GM18870 (cell line): Measurements from ENCODE around the gene RHBDD2.
"Not testable (repeated sequence)": the region's sequence is repeated elsewhere in the genome, so short reads cannot be mapped to it uniquely, and the experiment has no call there.

Experiments
- ATAC-seq: cut with Tn5 transposase; IDR thresholded peaks from one replicate; pipeline ENCODE4 v1.9.1; 2021; ENCODE audit warnings: moderate library complexity; ENCODE audit not compliant: unreplicated experiment

RHBDD2 gene

GRCh38 chr7:75866114-75866488 is 12.7 kb upstream of the RHBDD2 start:
- ATAC-seq, result no peak

GRCh38 chr7:75866489-75867389 is 12.1 kb upstream of the RHBDD2 start:
- no peak for ATAC-seq

DNA sequence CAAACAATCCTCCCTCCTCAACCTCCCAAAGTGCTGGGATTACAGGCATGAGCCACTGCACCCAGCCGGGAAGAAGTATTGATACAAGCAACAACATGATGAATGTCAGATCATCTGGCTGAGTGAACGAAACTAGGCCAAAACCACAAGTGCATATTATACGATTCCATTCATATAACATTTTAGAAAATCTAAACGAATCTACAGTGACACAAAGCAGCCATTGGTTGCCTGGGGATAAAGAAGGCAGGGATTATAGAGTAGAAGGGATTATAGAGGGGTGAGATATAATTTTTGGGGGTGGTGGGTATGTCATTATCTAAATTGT is 11.5 kb upstream of the RHBDD2 start:
- ATAC-seq, result no peak

DNA sequence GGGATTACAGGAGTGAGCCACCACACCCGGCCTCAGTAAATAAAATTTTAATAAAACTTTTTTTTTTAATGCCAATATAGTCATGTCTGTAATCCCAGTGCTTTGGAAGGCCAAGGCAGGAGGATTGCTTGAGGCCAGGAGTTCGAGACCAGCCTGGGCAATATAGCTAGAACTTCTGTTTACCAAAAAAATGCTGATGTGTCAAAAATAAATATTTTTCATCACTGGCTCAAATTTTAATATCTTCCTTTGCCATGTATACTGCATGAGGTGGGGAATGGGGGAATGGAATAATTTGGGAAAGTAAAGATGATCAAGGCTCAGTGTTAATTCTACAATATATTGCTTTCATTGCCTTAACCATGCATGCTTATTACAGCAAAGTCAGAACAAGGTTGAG is 10.7 kb upstream of the RHBDD2 start:
- ATAC-seq, result no peak

- ATAC-seq, result no peak
These were observed 9.0 kb upstream of the RHBDD2 start for GRCh38 chr7:75869776-75870379.

DNA sequence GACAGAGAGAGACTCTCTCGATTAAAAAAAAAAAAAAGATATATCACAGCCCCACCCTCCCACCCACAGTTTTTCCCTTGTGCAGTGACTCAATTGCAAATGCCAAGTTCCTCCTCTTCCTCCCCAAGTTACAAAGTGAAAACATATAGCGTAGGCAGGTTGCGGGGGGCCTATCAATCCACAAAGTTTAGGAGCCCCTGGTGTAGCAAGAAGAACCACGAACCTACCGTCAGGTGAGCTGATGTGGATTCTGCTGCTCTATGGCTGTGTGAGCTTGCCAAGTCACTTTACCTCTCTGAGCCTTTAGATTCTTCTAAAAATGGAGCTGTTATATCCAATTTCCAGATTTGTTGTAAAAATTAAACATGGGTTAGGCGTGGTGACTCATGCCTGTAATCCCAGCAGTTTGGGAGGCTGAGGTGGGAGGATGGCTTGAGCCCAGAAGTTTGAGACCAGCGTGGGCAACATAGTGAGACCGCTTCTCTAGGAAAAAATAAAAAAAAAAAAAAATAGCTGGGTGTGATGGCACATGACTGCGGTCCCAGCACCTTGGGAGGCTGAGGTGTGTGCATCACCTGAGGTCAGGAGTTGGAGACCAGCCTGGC is 8.2 kb upstream of the RHBDD2 start:
- no peak for ATAC-seq

DNA sequence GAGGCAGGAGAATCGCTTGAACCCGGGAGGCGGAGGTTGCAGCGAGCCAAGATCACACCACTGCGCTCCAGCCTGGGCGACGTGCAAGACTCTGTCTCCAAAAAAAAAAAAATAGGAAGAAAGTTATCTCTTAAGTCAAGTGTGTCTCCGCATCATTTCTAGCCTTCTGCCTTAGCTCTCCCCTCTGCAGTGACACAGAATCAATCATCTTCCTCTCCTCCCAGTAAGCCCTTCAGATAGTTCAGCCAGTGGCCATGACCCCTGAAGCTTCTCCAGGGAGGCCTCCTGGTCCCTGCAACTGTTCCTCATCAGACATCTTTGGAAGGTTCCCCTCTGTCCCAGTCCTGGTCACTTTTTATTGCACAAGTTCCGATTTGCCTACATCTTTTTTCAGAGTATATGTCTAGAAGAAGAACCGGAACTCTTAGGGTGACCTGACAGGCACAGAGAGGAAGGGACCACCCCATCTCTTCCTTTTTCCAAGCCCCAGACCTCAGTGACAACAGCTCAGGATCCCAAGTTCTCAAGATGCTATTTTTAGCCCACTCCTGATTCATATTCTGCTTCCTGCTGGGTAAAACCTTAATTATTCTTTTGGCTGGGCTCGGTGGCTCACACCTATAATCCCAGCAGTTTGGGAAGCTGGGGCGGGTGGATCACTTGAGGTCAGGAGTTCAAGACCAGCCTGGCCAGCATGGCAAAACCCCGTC is 6.6 kb upstream of the RHBDD2 start:
- ATAC-seq, result no peak

- ATAC-seq, result not testable (repeated sequence)
These were observed 4.7 kb upstream of the RHBDD2 start for GRCh38 chr7:75874180-75874579.

- no peak for ATAC-seq
These were observed 3.4 kb upstream of the RHBDD2 start for GRCh38 chr7:75875113-75876080.

GRCh38 chr7:75876126-75876881 is 2.5 kb upstream of the RHBDD2 start:
- ATAC-seq, result no peak

DNA sequence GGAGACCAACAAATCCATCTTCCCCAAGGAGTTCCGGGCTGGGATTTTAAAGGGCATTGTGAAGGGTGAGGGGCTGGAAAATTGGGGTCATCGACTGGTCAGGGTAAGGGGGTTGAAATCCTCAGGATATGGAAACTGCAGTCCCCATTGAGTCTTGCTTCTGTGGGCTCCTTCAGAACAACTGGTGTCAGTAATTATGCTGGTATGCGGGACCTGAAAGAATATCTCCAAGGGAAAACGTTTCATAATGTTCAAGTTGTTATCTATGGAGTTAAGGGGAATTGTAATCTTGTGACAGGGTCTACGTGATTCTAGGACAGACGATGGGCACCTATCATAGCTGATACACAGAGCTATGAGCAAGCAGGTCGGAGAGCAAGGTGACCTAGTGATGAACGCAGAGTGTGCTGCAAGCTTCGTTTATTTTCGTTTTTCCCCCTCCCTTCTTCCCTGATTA is 494 bp upstream of the RHBDD2 start:
- ATAC-seq, result no peak

DNA sequence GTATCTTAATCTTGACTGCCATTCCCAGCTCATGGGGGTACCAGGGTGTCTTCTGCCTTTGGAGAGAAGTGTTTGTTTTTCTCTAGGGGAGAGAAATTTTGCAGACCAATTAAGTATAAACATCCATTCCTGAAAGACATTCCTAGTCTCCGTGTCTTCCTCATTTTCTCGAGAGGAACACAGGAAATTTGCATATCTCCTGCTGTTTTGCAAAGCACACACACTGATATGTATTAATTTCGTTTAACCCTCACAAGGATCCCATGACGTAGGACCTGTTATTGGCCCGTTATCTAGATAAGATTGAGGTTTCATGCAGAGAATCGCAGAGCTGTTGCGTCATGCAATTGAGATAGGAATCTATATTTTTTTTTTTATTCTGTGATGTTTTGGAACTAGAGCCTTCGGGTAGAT is 944 bp downstream of the RHBDD2 start:
- ATAC-seq, result no peak

GRCh38 chr7:75880242-75880641 is 1.4 kb downstream of the RHBDD2 start:
- no peak for ATAC-seq

DNA sequence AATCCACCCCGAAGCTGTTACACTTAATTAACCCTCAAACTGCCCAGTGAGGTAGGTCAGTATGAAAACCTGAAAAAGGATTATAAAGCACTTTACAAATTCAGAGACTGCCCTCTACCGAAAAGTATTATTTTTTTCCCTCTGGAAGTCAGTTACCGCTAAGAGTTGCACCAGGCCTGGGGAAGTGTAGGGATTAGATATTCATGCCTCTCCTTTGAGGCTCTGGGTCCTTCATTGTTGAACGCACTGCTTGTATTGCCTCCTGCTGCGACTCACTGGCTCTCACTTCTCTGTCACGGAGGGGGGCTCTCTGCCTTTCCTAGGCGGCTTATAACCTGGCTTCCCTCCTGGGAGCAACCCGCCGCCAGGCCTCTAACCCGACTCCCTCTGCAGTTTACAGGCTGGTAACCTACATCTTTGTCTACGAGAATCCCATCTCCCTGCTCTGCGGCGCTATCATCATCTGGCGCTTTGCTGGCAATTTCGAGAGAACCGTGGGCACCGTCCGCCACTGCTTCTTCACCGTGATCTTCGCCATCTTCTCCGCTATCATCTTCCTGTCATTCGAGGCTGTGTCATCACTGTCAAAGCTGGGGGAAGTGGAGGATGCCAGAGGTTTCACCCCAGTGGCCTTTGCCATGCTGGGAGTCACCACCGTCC is 2.7 kb downstream of the RHBDD2 start:
- ATAC-seq, result no peak

GRCh38 chr7:75883265-75883824 is 4.5 kb downstream of the RHBDD2 start:
- not testable (repeated sequence) for ATAC-seq

GRCh38 chr7:75884476-75884875 is 5.6 kb downstream of the RHBDD2 start:
- ATAC-seq, result no peak

DNA sequence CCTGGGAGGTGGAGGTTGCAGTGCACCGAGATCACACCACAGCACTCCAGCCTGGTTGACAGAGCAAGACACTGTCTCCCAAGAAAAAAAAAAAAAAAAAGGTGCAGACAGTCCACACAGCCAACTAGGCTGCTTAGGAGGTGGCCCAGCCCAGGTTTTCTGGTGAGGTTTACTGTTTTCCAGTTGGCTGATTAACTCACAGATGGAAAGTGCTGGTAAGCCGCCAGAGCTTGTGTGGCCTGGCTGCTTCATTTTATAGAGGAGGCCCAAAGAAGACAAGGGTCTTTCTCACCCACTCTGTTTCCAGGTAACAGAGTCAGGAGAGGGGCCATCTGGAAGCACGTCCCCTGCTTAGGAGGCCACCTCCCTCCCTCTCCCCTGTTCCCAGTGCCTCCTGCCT is 6.2 kb downstream of the RHBDD2 start:
- ATAC-seq, result no peak

DNA sequence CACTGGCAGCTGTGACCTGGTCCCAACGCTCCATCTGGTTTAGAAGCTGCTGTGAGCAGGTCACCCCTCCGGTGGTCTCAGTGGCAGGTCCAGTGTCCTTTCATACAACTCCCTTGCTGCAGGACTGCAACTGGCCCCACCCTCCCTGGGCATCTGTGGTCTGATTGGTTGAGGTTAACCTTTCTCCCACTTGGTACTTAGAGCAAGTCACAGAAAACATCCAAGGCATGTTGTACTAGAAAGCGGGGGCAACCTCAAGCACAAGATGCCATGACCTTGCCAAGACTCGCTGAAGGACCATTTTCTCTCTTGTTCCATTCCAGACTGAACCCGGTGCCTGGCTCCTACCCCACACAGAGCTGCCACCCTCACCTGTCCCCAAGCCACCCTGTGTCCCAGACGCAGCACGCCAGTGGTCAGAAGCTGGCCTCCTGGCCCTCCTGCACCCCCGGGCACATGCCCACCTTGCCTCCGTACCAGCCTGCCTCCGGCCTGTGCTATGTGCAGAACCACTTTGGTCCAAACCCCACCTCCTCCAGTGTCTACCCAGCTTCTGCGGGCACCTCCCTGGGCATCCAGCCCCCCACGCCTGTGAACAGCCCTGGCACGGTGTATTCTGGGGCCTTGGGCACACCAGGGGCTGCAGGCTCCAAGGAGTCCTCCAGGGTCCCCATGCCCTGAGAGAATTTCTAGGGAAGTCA is 9.0 kb downstream of the RHBDD2 start:
- ATAC-seq, result no peak
